Measurements from ENCODE around the gene FDX2. TPM values are rescaled to one million over a fixed set of nuclear protein-coding genes. Genes with fewer than 3 reads are reported as not detected.
A peak's percentile ranks its signal among the peaks of the same experiment; 100 is the strongest.

FDX2 gene
- total RNA-seq, 1 experiment from 2014 or later: 30.3 TPM

- Mint-ChIP-seq H3K27me3 (ENCODE audit: insufficient read depth, unreplicated experiment) (peaks cover 7% of the 10 kb centered on the region), H3K9me3 (ENCODE audit: unreplicated experiment) (no peaks in the 10 kb centered on the region), H3K4me1 (ENCODE audit: low read depth, unreplicated experiment) (peaks cover 24% of the 10 kb centered on the region), H3K27ac (ENCODE audit: unreplicated experiment) (peak overlapping the region; percentile 77), H3K36me3 (ENCODE audit: insufficient read depth, unreplicated experiment) (peaks cover 21% of the 10 kb centered on the region), H3K4me3 (ENCODE audit: unreplicated experiment) (peak overlapping the region; percentile 87)
- peak; percentile 82 to 85 for DNase-seq
- ChIA-PET CTCF (interaction anchor here (1.2 to 2.8 kb wide), 6 partner anchors 18 to 102 kb away, joined by 4 to 34 read pairs (median 9); partner anchors contain the start of genes ICAM1 and TYK2), POLR2A (interaction anchor here (0.7 to 1.8 kb wide), 6 partner anchors 12 to 174 kb away, joined by 3 to 22 read pairs (median 5); partner anchors contain the start of genes ICAM1, RAVER1 and TYK2)
- intact Hi-C loops (cut with micrococcal nuclease; ENCODE audit: unreplicated experiment): loop anchor here (5.0 kb wide), 1 partner anchor 44 kb away; the partner anchor contains the start of gene RAVER1
- BruUV-seq (replicated peaks): no TSS peak
- H3K4me1 ChIP-seq: peaks cover 37% of the 10 kb centered on the region
- H3K27me3 ChIP-seq (replicated peaks; ENCODE audit: control insufficient read depth, insufficient read depth, low read length): no peaks in the 10 kb centered on the region
- TF ChIP-seq, protein P1, sequence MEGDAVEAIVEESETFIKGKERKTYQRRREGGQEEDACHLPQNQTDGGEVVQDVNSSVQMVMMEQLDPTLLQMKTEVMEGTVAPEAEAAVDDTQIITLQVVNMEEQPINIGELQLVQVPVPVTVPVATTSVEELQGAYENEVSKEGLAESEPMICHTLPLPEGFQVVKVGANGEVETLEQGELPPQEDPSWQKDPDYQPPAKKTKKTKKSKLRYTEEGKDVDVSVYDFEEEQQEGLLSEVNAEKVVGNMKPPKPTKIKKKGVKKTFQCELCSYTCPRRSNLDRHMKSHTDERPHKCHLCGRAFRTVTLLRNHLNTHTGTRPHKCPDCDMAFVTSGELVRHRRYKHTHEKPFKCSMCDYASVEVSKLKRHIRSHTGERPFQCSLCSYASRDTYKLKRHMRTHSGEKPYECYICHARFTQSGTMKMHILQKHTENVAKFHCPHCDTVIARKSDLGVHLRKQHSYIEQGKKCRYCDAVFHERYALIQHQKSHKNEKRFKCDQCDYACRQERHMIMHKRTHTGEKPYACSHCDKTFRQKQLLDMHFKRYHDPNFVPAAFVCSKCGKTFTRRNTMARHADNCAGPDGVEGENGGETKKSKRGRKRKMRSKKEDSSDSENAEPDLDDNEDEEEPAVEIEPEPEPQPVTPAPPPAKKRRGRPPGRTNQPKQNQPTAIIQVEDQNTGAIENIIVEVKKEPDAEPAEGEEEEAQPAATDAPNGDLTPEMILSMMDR (IDR thresholded peaks at IDR 0.05; ENCODE audit: insufficient read depth in 1 of 2, low read depth in 1 of 2, low read length in 1 of 2, severe bottlenecking in 1 of 2, unreplicated experiment in 1 of 2): no peak
- H3K36me3 ChIP-seq (ENCODE audit: control insufficient read depth, insufficient read depth, low read length): peaks cover 2% of the 10 kb centered on the region
- H3K9me3 ChIP-seq: no peaks in the 10 kb centered on the region
- H3K4me3 ChIP-seq (ENCODE audit: low read depth, low read length): peak overlapping the region; percentile 48
Measured at GRCh38 chr19:10288662-10289166, 27.1 kb downstream of the FDX2 start.

GRCh38 chr19:10286803-10287737 lies 28.7 kb downstream of the FDX2 start, which contains the start of gene ICAM4:
TSS of gene ICAM4 (plus strand) at chr19:10286955. CDS start at chr19:10287013, 58 bp downstream.
- peaks cover 53% of the 10 kb centered on the region for H3K4me1 ChIP-seq
- H3K27me3 ChIP-seq (replicated peaks; ENCODE audit: control insufficient read depth, insufficient read depth, low read length): no peaks in the 10 kb centered on the region

More at GRCh38 chr19:10286803-10287737, 28.7 kb downstream of the FDX2 start, which contains the start of gene ICAM4:
- peaks cover 7% of the 10 kb centered on the region for H3K27me3 Mint-ChIP-seq (ENCODE audit: insufficient read depth, unreplicated experiment)
- ChIA-PET POLR2A (interaction anchor here (0.6 to 1.1 kb wide), 3 partner anchors 16 to 47 kb away, joined by 3 to 5 read pairs (median 4); partner anchors contain the start of gene ICAM1), CTCF (interaction anchor here (0.9 to 2.8 kb wide), 3 partner anchors 17 to 102 kb away, joined by 4 to 34 read pairs (median 6); partner anchors contain the start of gene ICAM1)
- H3K9me3 Mint-ChIP-seq (ENCODE audit: unreplicated experiment): no peaks in the 10 kb centered on the region
- H3K4me3 ChIP-seq (ENCODE audit: low read depth, low read length): peak within 1 kb of the TSS; percentile 51
- TF ChIP-seq, protein P1 (IDR thresholded peaks at IDR 0.05; ENCODE audit: insufficient read depth in 1 of 2, low read depth in 1 of 2, low read length in 1 of 2, severe bottlenecking in 1 of 2, unreplicated experiment in 1 of 2): no peak
- intact Hi-C loops (cut with micrococcal nuclease; ENCODE audit: unreplicated experiment): loop anchor here (2.0 to 5.0 kb wide), 2 partner anchors 16 to 45 kb away; partner anchors contain the start of genes ICAM1 and RAVER1
- H3K4me3 Mint-ChIP-seq (ENCODE audit: unreplicated experiment): peak within 1 kb of the TSS; percentile 87
- H3K36me3 Mint-ChIP-seq (ENCODE audit: insufficient read depth, unreplicated experiment): peaks cover 17% of the 10 kb centered on the region
- H3K27ac Mint-ChIP-seq (ENCODE audit: unreplicated experiment): peak within 1 kb of the TSS; percentile 33
- peaks cover 3% of the 10 kb centered on the region; the same call in 1 of the 2 replicates for H3K36me3 ChIP-seq (ENCODE audit: control insufficient read depth, insufficient read depth, low read length)
- peaks cover 24% of the 10 kb centered on the region for H3K4me1 Mint-ChIP-seq (ENCODE audit: low read depth, unreplicated experiment)
- H3K9me3 ChIP-seq: no peaks in the 10 kb centered on the region
- TSS peak; percentile 22 for BruUV-seq (replicated peaks)
- peak; percentile 74 to 75 for DNase-seq

Data from Caco-2 (cell line).